Ammon's horn (tissue), 1 donor: ENCODE data around the gene CYYR1.

ENCODE experiments used
- DNase-seq: peaks from one replicate; pipeline ENCODE4 v3.0.0-alpha.2; 2016; ENCODE audit warnings: low spot score

CYYR1 gene

DNA sequence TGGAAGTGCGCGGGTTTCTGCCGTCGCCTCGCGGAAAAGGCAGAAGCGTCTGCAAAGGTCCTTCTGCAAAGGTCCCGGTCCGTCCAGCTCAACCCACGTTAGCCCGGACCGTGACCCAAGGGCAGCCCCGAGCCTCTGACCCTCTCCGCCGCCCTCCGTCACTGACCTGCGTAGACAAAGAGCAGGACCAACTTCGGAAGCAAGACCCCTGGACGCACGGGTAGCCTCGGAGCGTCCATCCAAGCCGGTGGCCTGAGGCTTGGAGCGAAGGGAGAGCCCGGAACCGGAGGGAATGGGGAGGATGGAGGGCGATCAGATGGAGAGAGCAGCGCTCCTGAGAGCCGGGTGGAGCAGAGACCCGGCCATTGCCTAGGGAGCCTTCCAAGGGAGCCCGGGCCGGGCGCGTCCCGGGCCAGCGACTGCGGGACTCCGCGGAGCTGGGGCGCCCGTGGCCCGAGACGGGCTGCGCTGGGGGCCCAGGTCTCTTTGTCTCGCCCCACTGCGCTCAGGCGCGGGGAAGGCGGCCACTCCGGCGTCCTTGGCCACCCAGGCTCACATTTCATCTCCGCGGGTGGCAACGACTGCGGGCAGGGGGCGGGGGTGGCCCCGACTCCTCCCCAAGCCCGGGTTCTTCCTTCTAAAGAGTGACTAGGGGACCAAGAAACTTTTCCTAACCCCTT lies at the start of gene CYYR1:
Gene CYYR1 (minus strand): TSS at position 585 of the 680 bp plus-strand sequence. CDS start 346 bp downstream, at position 239.
- DNase-seq = no peak

DNA sequence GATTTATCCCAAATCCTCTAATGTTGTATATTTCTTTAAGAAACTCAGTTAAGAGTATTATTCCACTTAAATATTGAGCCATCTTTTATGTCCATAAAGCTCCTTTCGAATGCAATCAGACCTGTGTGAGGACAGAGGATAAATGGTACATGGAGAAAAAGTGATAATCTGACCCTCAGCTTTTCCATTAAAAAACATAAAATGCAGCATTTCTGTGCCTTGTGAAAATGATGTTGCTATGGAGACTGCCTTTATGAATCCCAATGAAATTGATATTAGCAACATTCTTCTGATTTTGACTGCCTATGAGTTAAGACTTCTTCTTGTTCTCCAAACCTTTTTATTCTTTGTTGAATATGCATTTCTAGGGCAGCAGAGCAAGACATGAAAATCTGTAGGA lies 44.1 kb upstream of the CYYR1 start:
- no peak for DNase-seq

DNA sequence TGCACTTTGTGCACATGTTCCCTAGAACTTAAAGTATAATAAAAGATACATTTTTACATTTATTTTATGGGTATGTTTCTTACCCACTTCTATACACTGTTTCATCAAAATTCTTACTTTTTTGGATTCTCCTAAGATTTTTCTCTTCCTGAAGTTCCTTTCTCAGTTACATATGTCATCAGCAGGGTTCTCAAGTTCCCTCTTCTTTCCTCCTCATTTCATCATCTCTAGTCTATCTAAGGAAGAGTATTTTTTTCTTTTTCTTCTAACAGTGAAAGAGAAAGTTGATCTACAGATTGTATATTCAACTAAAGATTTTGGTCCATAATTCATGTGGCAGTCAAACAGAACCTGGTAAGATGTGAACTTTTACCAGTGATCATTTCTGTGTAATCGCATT lies 41.2 kb upstream of the CYYR1 start:
- DNase-seq = no peak

DNA sequence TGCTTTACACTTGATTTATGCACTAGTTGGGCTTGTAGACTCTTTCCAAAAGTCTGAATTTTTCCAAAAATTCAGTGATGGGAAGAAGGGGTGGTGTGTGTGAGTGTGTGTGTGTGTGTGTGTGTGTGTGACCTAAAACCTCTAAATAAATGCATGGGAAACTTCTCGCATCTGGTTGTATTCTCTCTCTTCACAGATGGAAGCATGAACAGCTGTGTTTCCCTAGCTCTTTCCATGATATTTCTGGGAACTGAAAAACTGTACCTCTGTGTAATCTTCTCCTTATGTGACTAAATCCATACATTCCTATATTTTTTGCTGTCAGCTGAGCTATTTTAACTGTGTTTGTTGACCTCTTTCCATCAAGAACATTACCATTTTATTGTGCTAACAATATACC lies 26.2 kb upstream of the CYYR1 start:
- no peak for DNase-seq

DNA sequence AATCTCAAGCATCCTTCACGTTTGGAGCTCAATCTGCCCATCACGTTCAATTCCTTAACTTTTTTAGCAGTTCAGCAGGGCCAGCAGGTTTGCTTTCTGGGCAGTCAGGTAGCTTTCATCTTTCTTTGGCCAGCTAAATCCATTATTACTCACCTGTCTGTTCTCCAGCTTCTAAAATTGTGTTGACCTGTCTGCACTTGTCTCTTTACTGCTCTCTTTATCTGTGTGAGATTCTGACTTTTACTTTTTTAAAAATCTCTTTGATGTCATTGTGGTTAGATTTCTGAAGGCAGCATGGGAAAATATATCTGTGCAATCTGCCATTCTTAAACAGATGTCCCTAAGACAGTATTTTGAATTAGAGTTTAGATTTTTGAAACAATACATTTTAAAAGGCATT lies 24.9 kb upstream of the CYYR1 start:
- DNase-seq = no peak

DNA sequence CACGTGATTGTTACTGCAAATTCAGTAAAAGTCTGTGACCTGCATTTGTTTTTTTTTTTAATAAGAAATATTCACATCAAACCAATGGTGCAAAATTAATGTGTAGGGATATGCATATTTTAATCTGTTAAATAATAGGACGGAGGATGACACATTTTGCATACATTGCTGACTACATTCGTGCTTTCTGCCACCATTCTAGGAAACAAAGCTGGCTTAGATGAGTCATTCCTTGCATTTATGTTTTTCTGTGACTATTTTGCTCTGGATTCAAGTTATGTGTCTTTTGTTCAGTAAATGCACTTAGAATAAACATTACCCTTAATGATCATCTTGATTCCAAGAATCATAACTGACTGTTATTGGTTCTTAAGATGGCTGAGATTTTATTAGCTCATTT lies 23.9 kb upstream of the CYYR1 start:
- no peak for DNase-seq

DNA sequence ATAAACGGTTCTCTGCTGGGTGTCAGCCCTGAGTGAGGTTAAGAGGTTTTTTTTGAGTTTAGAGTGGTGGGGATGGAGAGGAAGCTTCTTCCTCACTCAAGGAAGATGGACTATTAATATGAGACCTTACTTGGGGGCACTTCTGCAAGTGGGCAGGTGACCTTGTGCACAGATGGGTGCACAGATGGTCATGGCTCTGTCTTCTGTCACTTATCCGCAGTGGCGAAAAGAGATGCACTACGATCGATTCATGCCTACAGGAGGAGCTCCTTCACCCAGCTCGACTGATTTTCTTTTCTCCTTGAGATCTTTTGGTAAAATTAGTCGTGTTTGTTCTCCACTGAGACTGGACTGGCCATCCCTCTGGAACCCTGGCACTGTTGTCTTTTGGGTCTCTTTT lies 22.9 kb upstream of the CYYR1 start:
- DNase-seq = no peak

DNA sequence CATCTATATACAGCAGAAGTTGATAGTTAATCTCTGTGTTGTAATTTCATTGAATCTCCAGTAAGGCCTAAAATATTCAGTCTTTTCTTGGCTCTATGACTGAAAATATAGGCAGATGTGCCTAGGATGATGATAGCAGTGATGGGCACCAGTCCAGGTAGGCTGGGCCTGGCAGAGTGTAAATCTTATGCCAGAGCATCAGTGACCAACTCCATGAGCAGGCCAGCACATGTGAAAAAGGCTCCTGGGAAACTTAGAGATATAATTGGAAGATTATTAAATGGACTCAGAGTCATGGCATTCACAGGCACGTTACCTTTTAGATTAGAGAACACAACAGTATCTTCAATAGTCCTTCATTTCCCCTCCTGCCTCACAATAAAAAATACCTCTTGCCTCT lies 20.7 kb upstream of the CYYR1 start:
- DNase-seq = no peak

DNA sequence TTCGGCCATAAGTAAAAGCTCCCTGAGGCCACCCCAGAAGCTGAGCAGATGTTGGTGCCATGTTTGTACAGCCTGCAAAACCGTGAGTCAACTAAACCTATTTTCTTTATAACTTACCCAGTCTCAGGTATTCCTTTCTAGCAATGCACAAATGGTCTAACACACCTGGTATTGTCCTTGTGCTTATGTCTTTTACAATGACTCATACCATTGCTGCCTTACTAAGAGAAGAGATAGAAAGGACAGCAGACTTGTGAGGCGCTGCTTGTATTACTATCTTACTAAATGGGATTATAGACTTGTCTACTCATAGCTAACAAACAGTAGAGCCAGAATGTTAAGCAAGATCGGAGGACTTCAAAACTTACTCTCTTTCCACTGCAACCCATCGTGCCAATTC lies 18.5 kb upstream of the CYYR1 start:
- no peak for DNase-seq

DNA sequence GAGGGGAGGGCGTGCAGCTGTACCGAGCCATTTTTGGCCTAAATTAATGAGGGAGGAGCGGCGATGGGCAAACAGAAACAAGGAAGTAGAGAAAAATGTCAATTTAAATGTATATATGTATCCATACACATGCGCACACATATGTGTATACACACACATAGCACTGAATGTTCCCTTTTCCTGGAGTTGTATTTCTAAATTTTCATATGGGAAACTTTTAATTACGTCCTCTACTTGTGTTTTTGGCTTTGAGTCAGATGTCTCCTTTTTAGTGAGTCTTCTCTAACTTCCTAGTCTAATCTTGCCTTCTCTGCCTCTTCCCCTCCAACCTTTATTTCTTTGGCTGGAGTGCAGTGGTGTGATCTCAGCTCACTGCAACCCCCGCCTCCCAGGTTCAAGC lies 15.4 kb upstream of the CYYR1 start:
- DNase-seq = no peak

DNA sequence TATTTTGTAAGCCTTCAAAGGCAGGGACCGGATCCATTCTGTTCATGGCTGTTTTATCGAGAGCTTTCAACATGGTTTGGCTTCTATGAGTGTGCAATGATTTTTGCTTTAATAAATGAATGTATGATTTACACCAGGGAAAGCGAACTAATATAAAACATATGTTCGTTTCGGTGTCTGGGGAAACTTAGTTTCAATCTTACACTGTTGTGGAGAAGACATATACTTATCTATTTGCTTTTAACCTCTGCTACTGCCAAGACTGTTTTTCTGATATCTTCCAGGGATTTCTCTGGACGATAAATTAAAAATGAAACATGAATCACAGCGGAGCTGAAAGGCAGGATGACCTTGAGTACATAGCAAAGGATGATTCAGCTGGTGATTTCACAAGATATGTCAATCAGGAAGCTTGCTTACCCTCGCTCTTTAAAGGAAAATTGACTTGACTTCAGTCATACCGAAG lies 14.7 kb upstream of the CYYR1 start:
- no peak for DNase-seq

DNA sequence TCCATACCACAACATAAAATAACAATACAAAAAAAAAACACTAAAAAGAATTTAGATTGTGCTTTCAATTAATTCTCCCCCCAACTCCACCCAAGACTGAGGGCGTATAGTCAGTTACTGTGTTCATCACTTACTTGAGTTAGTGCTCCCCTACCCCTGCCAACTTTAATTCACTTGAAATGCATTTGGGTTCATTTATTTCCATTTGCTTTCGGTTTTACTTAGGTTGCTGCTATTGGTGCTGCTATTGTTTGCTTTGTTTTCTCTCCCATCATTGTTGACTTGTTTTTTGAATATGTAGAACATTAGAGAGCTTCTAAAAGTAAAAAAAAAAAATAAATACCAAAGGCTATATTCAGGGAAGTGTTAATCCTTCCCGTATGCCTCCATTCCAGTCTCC lies 10.7 kb upstream of the CYYR1 start:
- DNase-seq = no peak

DNA sequence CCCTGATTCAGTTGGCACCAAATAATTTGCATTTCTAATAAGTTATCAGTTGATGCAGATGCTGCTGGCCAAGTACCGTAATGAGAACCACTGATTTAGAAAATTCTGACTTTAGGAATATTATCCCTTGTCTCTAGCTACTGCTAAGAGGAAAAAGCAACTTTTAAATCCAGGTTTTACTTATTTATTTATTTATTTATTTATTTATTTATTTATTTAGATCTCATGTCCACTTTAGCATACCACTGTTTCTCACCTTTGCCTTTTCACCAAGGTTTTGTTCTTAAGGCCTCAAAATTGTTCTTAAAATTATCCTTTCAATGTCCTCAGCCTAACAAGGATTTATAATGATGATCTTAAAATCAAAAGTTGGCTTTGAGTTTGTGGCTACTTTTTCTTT lies 8.7 kb upstream of the CYYR1 start:
- DNase-seq = no peak

DNA sequence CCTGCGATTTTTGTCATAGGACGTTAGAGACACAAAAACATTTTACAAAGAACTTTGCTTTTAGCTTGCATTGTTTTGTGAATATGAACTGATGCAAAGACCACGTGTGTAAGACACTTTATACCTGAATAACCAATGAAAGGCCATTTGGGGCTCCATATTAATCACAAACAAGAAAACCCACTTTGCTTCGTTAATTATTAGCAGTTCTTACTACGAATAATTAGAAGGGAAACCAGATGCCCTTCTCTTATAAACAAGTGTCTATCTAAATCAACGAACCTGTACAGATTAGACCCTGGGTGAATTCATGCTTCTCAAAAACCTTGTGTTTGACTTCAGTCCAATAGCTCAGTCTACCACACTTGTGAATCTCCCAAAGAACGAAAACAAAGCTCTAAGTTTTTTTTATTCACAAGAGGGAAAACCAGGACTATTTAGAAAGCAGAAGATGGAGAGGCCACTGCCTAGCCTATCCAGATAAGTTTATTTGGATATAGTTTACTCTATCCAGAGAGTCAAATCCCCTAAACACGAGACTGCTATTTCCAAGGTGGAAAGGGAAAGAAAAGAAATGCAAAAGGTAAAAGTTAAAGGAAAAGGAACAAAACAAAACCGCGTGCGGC lies 897 bp downstream of the CYYR1 start:
- no peak for DNase-seq

DNA sequence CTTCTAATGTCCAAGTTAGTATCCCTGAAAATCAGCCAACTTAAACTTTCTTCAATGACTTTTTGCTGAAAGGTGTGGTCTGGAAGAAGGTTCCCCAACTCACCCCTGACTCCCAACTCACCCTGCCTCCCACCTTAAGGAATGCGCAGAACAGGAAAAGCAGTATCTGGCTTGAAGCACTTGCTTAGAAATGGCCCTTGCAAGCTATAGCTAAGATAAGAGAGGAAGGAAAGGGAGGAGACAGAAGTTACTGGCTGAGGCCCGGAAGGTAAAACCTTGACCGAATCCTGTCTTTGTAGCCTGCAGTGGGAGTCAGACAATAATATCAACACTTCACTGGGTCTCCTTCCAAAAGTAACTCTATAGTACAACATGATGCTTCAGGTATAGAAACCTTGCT lies 2.9 kb downstream of the CYYR1 start:
- DNase-seq = no peak

DNA sequence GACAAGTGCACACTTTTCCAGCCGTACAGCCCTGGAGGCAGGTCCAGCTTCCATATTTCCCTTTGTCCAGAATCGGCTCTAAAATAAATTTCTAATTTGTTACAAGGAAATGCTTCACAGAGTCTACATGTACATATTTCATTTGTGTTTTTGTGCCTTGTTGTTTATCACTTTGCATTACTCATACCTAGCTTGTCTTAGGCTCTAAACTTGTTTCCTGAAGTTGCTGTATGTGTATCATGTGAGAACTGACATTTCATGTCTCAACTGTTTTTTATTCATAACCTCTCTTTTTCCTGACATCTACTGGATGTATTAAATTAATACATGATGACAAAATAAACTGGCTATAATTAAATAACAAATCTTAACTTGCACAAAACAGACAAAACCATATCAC lies 7.5 kb downstream of the CYYR1 start:
- DNase-seq = no peak

DNA sequence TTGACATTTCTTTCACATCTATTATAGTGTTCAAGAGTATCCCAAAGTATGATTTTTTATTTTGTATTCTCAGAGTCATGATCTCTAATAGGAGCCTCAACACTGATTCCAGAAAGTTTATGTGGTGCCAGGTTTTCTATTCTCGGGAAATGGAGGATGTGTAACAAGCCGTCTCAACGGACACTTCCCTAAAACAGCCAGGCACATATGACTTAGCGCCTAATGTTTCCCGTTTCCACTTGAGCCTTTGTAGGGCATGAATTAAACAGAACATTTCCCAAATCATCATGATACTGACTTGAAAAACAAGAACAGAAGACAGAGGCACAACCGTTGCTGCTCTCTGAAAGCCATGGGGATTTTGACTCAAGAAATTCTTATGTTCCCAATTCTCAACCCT lies 8.0 kb downstream of the CYYR1 start:
- peak; percentile 13 for DNase-seq

DNA sequence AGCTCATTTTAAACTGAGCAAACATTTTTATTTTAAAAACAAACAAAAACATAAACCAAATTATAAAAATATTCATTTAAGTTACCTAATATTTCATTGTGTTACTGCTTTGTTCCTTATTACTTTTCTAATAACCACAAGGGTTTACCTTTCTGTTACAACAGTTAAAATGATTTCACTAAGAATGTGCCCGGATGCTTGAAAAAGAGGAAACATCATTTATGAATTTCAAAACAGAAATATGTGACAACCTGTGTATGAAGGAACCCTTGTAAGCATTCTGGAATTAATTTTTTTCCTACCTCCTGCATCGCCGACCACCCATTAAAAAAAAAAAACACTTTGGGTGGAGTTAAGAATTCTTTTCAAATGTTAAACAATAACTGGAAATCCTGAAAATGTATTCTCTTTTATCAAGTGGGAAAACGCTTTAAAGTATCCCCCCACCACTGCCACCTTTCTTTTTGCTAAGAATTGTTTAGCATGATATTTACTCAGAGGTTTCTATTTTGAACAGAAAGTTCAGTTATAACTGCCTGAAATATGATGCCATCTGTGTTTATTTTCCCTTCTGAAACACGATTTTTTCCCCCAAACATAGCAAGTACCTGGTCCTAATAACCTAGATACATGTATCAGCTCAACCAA lies 9.1 kb downstream of the CYYR1 start:
- no peak for DNase-seq

DNA sequence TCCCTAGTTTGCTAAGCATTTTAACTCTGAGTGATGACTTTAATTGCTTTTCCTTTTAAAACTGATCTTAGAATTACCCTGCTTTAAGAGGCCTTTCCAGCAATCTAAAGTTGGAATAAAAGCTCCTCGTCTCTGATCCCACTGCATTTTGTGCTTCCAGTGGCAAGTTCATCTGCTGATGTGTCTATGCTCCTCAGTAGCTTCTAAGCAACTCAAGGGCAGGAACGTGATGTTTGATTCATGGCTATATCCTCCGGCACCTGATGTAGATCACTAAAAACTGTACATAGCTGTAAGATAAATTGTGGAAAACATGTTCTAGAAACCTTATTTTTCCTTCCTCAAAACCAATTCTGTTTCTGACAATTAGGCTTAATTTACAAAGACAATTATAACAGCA lies 12.5 kb downstream of the CYYR1 start:
- no peak for DNase-seq

DNA sequence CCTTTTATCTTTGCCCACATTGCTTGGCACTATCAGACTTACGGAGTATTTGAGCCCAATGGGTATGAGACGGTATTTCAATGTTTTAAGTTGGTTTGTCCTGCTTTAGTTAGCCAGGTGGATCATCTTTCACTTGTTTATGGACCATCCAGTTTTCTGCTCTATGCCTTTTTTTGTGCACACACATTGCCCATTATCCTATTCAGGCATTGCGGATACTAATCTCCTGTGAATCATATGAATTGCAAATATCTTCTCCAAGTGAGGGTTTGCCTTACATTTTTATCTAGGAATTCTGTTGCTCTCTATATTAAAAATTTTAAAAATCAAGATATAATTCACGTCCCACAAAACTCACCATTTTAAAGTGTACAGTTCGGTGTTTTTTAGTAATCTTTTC lies 14.0 kb downstream of the CYYR1 start:
- no peak for DNase-seq

DNA sequence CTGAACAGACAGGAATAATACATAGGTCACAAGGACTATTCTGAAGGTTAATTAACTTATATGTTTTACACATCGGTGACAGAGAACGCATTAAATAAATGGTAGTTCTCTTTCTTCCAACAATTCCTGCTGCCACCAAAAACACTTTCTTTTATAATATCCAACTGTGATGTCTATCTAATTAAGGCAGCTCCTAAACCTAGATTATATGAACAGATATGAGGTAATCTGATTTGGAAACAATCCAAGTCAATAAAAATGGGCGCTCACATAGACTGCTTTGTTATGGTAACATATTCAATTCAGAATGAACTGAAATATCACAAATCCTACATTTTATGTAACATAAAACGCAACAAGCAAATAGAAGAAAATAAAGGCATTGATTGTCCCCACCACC lies 16.0 kb downstream of the CYYR1 start:
- DNase-seq = no peak

DNA sequence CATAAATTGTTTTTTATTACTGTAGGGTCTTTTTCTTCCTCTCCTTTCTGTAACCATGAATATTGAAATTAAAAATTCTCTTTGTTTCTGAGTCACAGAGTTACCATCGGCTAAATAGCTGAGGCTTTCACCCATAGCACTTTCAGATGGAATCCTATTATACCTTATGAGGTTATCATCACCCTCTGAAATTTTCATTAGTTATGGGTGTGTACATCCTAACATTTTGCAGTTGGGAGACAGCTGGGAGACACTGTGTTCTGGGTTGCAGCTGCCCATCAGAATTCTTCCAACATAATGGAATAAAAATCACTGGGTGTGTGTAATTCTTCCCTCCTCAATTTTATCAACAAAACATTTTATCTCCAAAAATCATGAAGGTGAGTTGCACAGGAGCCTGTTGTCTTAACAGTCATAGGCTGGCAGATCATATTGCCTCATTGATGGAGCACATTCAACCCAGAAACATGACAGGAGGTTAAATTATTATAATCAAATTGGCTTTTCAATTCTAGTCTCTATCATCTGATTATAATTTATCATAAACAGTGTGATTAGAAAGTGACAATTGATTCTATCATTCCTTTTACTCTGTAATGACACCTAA lies 17.4 kb downstream of the CYYR1 start:
- DNase-seq = no peak

DNA sequence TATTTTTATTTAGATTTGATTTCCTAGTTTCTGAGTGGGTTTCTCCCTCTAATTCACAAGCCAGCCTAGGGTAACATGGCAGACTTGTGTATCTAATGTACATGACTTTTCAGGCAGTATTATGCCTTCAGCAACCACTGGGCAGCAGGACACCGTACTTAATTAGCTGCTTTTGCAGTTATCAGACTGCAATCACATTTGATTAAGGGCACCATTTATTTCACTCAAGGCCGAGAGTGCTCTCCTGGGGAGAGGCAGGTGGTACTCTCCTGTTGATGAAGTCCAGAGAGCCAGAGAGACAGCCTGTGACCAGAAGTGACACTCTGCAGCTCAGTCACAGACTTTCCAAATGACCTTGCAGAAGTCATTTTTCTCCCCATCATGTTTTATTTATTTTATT lies 18.7 kb downstream of the CYYR1 start:
- no peak for DNase-seq
